SW 1271 (cell line): ENCODE data around the gene KRT9.
"Not testable (repeated sequence)": the region's sequence is repeated elsewhere in the genome, so short reads cannot be mapped to it uniquely, and the experiment has no call there.

ENCODE experiments used
- DNase-seq, 2 experiments: peaks; one replicate each; lab custom pipeline; 2025; lab: John Stamatoyannopoulos, UW

Gene KRT9

GRCh38 chr17:41578971-41579370, 7.1 kb upstream of the KRT9 start:
- DNase-seq = no peak

- DNase-seq = no peak
Measured at GRCh38 chr17:41578538-41578937, 6.7 kb upstream of the KRT9 start.

- not testable (repeated sequence) for DNase-seq
Measured at GRCh38 chr17:41576740-41577139, 4.9 kb upstream of the KRT9 start.

GRCh38 chr17:41575336-41575735, 3.5 kb upstream of the KRT9 start:
- DNase-seq = no peak

- no peak for DNase-seq
Measured at GRCh38 chr17:41567317-41567716, 4.5 kb downstream of the KRT9 start.

- no peak for DNase-seq
Measured at GRCh38 chr17:41565338-41565737, 6.5 kb downstream of the KRT9 start.

GRCh38 chr17:41563607-41564170, 8.2 kb downstream of the KRT9 start:
- no peak for DNase-seq

GRCh38 chr17:41561554-41561953, 10.3 kb downstream of the KRT9 start:
- DNase-seq = no peak

- DNase-seq = no peak
Measured at GRCh38 chr17:41559548-41559947, 12.3 kb downstream of the KRT9 start.

GRCh38 chr17:41556931-41557330, 14.9 kb downstream of the KRT9 start:
- DNase-seq = no peak

GRCh38 chr17:41556306-41556705, 15.6 kb downstream of the KRT9 start:
- no peak for DNase-seq

GRCh38 chr17:41555105-41555887, 16.6 kb downstream of the KRT9 start:
- no peak for DNase-seq

GRCh38 chr17:41553987-41554680, 17.7 kb downstream of the KRT9 start:
- no peak for DNase-seq

GRCh38 chr17:41553176-41553575, 18.7 kb downstream of the KRT9 start:
- DNase-seq = no peak

- no peak for DNase-seq
Measured at GRCh38 chr17:41552455-41552854, 19.4 kb downstream of the KRT9 start.

GRCh38 chr17:41551365-41551764, 20.5 kb downstream of the KRT9 start:
- no peak for DNase-seq

GRCh38 chr17:41549596-41550039, 22.2 kb downstream of the KRT9 start:
- DNase-seq = no peak

- peak; percentile 51 to 64 for DNase-seq
Measured at GRCh38 chr17:41548844-41549595, 22.8 kb downstream of the KRT9 start.

- DNase-seq = peak; percentile 65 to 86
Measured at GRCh38 chr17:41547921-41548843, 23.7 kb downstream of the KRT9 start.

GRCh38 chr17:41547378-41547841, 24.4 kb downstream of the KRT9 start:
- no peak for DNase-seq

GRCh38 chr17:41546819-41547218, 25.0 kb downstream of the KRT9 start:
- DNase-seq = no peak
